Ramos (cell line): ENCODE results near the gene ZNF789.
"Not testable (repeated sequence)": the region's sequence is repeated elsewhere in the genome, so short reads cannot be mapped to it uniquely, and the experiment has no call there.

Source experiments
- in situ Hi-C: fragments of 300-500 bp; cut with MboI; formaldehyde crosslinking; loops from one replicate; pipeline ENCODE4 v1.14.3; 2022; ENCODE audit warnings: low sequenced_read_pairs; ENCODE audit not compliant: unreplicated experiment

Gene ZNF789

GRCh38 chr7:99472561-99473314, at the start of gene ZNF789:
Gene ZNF789, plus strand, starts transcription at chr7:99472890. Its CDS starts 3,567 bp downstream, at chr7:99476457.
- in situ Hi-C loops, result no loop called here

- in situ Hi-C loops, result no loop called here
Measured at GRCh38 chr7:99424932-99425730, 47.6 kb upstream of the ZNF789 start.

GRCh38 chr7:99428972-99429566, 43.6 kb upstream of the ZNF789 start:
- in situ Hi-C loops, result no loop called here

- in situ Hi-C loops, result no loop called here
Measured at GRCh38 chr7:99429756-99430155, 42.9 kb upstream of the ZNF789 start.

- in situ Hi-C loops, result not testable (repeated sequence)
Measured at GRCh38 chr7:99431756-99432540, 40.7 kb upstream of the ZNF789 start.

- in situ Hi-C loops, result no loop called here
Measured at GRCh38 chr7:99433158-99433557, 39.5 kb upstream of the ZNF789 start.

GRCh38 chr7:99437946-99438572, 34.6 kb upstream of the ZNF789 start:
- in situ Hi-C loops, result no loop called here

- in situ Hi-C loops, result no loop called here
Measured at GRCh38 chr7:99438573-99439480, 33.9 kb upstream of the ZNF789 start, which contains the start of the genes CPSF4 and PTCD1. Gene CPSF4, plus strand, starts transcription at chr7:99438943. Its CDS starts 140 bp downstream, at chr7:99439083. Gene PTCD1, minus strand, starts transcription at chr7:99438798. Its CDS starts 3,556 bp downstream, at chr7:99435242.

GRCh38 chr7:99440195-99440594, 32.5 kb upstream of the ZNF789 start:
- in situ Hi-C loops, result no loop called here

- in situ Hi-C loops, result no loop called here
Measured at GRCh38 chr7:99446096-99446495, 26.6 kb upstream of the ZNF789 start.

- in situ Hi-C loops, result no loop called here
Measured at GRCh38 chr7:99447943-99448342, 24.7 kb upstream of the ZNF789 start.

- in situ Hi-C loops, result no loop called here
Measured at GRCh38 chr7:99448855-99449254, 23.8 kb upstream of the ZNF789 start.

GRCh38 chr7:99449326-99449725, 23.4 kb upstream of the ZNF789 start:
- in situ Hi-C loops, result no loop called here

GRCh38 chr7:99451936-99452335, 20.8 kb upstream of the ZNF789 start:
- in situ Hi-C loops, result no loop called here

- in situ Hi-C loops, result no loop called here
Measured at GRCh38 chr7:99452541-99452940, 20.1 kb upstream of the ZNF789 start.

GRCh38 chr7:99453105-99453504, 19.6 kb upstream of the ZNF789 start:
- in situ Hi-C loops, result no loop called here

GRCh38 chr7:99455874-99456273, 16.8 kb upstream of the ZNF789 start:
- in situ Hi-C loops, result no loop called here

GRCh38 chr7:99456288-99456687, 16.4 kb upstream of the ZNF789 start:
- in situ Hi-C loops, result no loop called here
